HepG2 (cell line): ENCODE results near the gene TBC1D5.

Source experiments
- BHLHE40 ChIP-seq: IDR thresholded peaks from 2 replicates; pipeline ENCODE4 v1.6.1; 2011; ENCODE audit warnings: low read length, improper control_type of control experiment
- CTCF ChIP-seq: sonication (generic); formaldehyde crosslinking; IDR thresholded peaks from 2 replicates; pipeline ENCODE4 v1.5.0; 2020; ENCODE audit warnings: mild to moderate bottlenecking, missing genetic modification reagents, moderate library complexity
- ZC3H4 ChIP-seq: sonication (generic); formaldehyde crosslinking; IDR thresholded peaks from 2 replicates; pipeline ENCODE4 v1.4.0; 2020; ENCODE audit warnings: missing genetic modification reagents, borderline replicate concordance

GRCh38 chr3:17188378-17188777, 554.1 kb downstream of the TBC1D5 start:
- TF ChIP-seq CTCF (CRISPR knock-in tag), result no peak
- TF ChIP-seq BHLHE40, result no peak
- no peak for TF ChIP-seq ZC3H4 (CRISPR knock-in tag)
